HEK293 (cell line): ENCODE results near the gene CCSER1.

ENCODE experiments used
- CTCF ChIA-PET: fragments of 350-600 bp; formaldehyde crosslinking; extraction: SDS; loops from one replicate; lab custom pipeline; 2021; ENCODE audit warnings: antibody characterized with exemption; lab: Yijun Ruan, JAX
- POLR2A ChIA-PET: fragments of 300-600 bp; formaldehyde crosslinking; extraction: SDS; loops from one replicate; lab custom pipeline; 2020; ENCODE audit warnings: antibody characterized with exemption, inconsistent platforms; lab: Yijun Ruan, JAX
- H3K27ac ChIP-seq: fragments of 200-500 bp; sonication (Bioruptor generic); 2 replicates; pipeline ENCODE4 v1.5.1; 2014; ENCODE audit warnings: low read depth, low read length, control low read depth, inconsistent platforms; ENCODE audit errors: extremely low read depth
- H3K36me3 ChIP-seq, 2 experiments: fragments of 200-500 bp in 1 of 2; sonication (Bioruptor generic) in 1 of 2; 1 replicate in 1 of 2; 2 replicates in 1 of 2; pipeline ENCODE4 v1.5.1; 2014 to 2017; ENCODE audit warnings: inconsistent platforms in 2 of 2, low read length in 2 of 2; ENCODE audit not compliant: control insufficient read depth in 2 of 2, insufficient read depth in 1 of 2
- H3K4me1 ChIP-seq: fragments of 200-500 bp; sonication (Bioruptor generic); 2 replicates; pipeline ENCODE4 v1.5.1; 2014; ENCODE audit warnings: mild to moderate bottlenecking, low read length, inconsistent platforms; ENCODE audit not compliant: control insufficient read depth, insufficient read depth
- H3K4me3 ChIP-seq: 2 replicates; pipeline ENCODE4 v1.5.1; 2011; ENCODE audit warnings: low read depth, mild to moderate bottlenecking, control low read depth, low read length, moderate library complexity
- H3K9me3 ChIP-seq: fragments of 200-500 bp; sonication (Bioruptor generic); 2 replicates; pipeline ENCODE4 v1.5.1; 2014; ENCODE audit warnings: low read depth, low read length, inconsistent platforms; ENCODE audit not compliant: control insufficient read depth, insufficient read depth
- FEZF1 ChIP-seq: fragments of 450-650 bp; formaldehyde crosslinking; IDR thresholded peaks from 2 replicates; pipeline ENCODE4 v1.5.1; 2016; ENCODE audit warnings: missing biosample characterization, missing genetic modification characterization
- GLIS2 ChIP-seq: fragments of 450-650 bp; formaldehyde crosslinking; IDR thresholded peaks from 2 replicates; pipeline ENCODE4 v1.5.1; 2016; ENCODE audit warnings: missing biosample characterization, missing genetic modification characterization
- ZBTB1 ChIP-seq: fragments of 450-650 bp; formaldehyde crosslinking; IDR thresholded peaks from 2 replicates; pipeline ENCODE4 v1.5.1; 2016; ENCODE audit warnings: missing biosample characterization, missing genetic modification characterization
- ZNF202 ChIP-seq: fragments of 450-650 bp; formaldehyde crosslinking; IDR thresholded peaks from 2 replicates; pipeline ENCODE4 v1.5.1; 2016; ENCODE audit warnings: missing biosample characterization, missing genetic modification characterization, borderline replicate concordance
- ZNF426 ChIP-seq: fragments of 450-650 bp; formaldehyde crosslinking; IDR thresholded peaks from 2 replicates; pipeline ENCODE4 v1.5.1; 2017; ENCODE audit warnings: missing biosample characterization, missing genetic modification characterization, mild to moderate bottlenecking, inconsistent platforms, moderate library complexity
- ZNF501 ChIP-seq: fragments of 450-650 bp; formaldehyde crosslinking; IDR thresholded peaks from 2 replicates; pipeline ENCODE4 v1.5.1; 2016; ENCODE audit warnings: missing biosample characterization, missing genetic modification characterization
- ZNF777 ChIP-seq: fragments of 450-650 bp; formaldehyde crosslinking; IDR thresholded peaks from 2 replicates; pipeline ENCODE4 v1.5.1; 2017; ENCODE audit warnings: missing biosample characterization, missing genetic modification characterization, borderline replicate concordance
- TF ChIP-seq, protein P1 (sequence below): fragments of 450-650 bp; formaldehyde crosslinking; conservative IDR thresholded peaks from 2 replicates; pipeline ENCODE4 v1.5.1; 2016; ENCODE audit warnings: low read depth, missing biosample characterization, missing genetic modification characterization
- TF ChIP-seq, protein P2 (sequence below): fragments of 450-650 bp; formaldehyde crosslinking; IDR thresholded peaks from 2 replicates; pipeline ENCODE4 v1.5.1; 2016; ENCODE audit warnings: missing biosample characterization, missing genetic modification characterization
- TF ChIP-seq, protein P3 (sequence below): fragments of 450-650 bp; formaldehyde crosslinking; IDR thresholded peaks from 2 replicates; pipeline ENCODE4 v1.5.1; 2016; ENCODE audit warnings: missing biosample characterization, missing genetic modification characterization, borderline replicate concordance
- TF ChIP-seq, protein P4 (sequence below): fragments of 450-650 bp; formaldehyde crosslinking; IDR thresholded peaks from 2 replicates; pipeline ENCODE4 v1.5.1; 2016; ENCODE audit warnings: missing biosample characterization, missing genetic modification characterization
- TF ChIP-seq, protein P5 (sequence below): fragments of 450-650 bp; IDR thresholded peaks from 2 replicates; pipeline ENCODE4 v1.5.1; 2018; ENCODE audit warnings: missing biosample characterization, missing genetic modification characterization
- TF ChIP-seq, protein P6 (sequence below): fragments of 450-650 bp; formaldehyde crosslinking; IDR thresholded peaks from 2 replicates; pipeline ENCODE4 v1.5.1; 2016; ENCODE audit warnings: missing biosample characterization, missing genetic modification characterization, low read depth
- TF ChIP-seq, protein P7 (sequence below): fragments of 450-650 bp; IDR thresholded peaks from 2 replicates; pipeline ENCODE4 v1.5.1; 2018; ENCODE audit warnings: missing biosample characterization, mild to moderate bottlenecking, missing genetic modification characterization
- TF ChIP-seq, protein P8 (sequence below): fragments of 450-650 bp; formaldehyde crosslinking; IDR thresholded peaks from 2 replicates; pipeline ENCODE4 v1.5.1; 2016; ENCODE audit warnings: missing biosample characterization, missing genetic modification characterization

CCSER1 gene

DNA sequence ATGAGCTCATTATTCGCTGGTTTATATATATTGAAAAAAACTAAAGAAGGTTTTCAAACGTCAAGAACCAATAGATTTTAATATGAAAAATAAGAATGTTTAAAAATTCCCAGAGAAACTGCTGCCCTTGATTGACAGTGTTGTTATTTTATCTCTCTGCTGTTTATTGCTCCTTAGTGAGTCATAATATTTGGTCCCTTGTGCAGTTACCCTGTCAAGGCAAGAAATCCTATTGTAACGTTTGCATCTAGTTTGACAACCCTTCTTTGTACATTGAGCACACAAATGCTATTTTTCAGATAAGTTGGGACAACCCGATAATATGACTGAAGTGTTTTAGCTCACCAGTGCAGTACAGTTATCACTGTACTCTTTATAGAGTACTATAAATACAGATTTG lies 349.4 kb downstream of the CCSER1 start:
- CTCF ChIA-PET = no interaction called here
- no peak overlapping the region for H3K27ac ChIP-seq
- H3K4me1 ChIP-seq = no peaks in the 10 kb centered on the region
- no peak overlapping the region for H3K4me3 ChIP-seq
- POLR2A ChIA-PET = no interaction called here
- no peaks in the 10 kb centered on the region for H3K9me3 ChIP-seq
- TF ChIP-seq ZNF426 (tag by site-specific recombination) = no peak
- TF ChIP-seq, protein P1, sequence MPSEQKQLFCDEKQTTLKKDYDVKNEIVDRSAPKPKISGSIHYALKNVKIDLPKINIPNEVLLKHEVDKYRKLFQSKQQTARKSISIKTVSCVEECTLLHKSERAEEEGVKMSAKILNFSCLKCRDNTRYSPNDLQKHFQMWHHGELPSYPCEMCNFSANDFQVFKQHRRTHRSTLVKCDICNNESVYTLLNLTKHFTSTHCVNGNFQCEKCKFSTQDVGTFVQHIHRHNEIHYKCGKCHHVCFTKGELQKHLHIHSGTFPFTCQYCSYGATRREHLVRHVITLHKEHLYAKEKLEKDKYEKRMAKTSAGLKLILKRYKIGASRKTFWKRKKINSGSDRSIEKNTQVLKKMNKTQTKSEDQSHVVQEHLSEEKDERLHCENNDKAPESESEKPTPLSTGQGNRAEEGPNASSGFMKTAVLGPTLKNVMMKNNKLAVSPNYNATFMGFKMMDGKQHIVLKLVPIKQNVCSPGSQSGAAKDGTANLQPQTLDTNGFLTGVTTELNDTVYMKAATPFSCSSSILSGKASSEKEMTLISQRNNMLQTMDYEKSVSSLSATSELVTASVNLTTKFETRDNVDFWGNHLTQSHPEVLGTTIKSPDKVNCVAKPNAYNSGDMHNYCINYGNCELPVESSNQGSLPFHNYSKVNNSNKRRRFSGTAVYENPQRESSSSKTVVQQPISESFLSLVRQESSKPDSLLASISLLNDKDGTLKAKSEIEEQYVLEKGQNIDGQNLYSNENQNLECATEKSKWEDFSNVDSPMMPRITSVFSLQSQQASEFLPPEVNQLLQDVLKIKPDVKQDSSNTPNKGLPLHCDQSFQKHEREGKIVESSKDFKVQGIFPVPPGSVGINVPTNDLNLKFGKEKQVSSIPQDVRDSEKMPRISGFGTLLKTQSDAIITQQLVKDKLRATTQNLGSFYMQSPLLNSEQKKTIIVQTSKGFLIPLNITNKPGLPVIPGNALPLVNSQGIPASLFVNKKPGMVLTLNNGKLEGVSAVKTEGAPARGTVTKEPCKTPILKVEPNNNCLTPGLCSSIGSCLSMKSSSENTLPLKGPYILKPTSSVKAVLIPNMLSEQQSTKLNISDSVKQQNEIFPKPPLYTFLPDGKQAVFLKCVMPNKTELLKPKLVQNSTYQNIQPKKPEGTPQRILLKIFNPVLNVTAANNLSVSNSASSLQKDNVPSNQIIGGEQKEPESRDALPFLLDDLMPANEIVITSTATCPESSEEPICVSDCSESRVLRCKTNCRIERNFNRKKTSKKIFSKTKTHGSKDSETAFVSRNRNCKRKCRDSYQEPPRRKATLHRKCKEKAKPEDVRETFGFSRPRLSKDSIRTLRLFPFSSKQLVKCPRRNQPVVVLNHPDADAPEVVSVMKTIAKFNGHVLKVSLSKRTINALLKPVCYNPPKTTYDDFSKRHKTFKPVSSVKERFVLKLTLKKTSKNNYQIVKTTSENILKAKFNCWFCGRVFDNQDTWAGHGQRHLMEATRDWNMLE (tag by site-specific recombination) = no peak
- TF ChIP-seq FEZF1 = no peak
- TF ChIP-seq ZNF501 (tag by site-specific recombination) = no peak
- TF ChIP-seq, protein P2, sequence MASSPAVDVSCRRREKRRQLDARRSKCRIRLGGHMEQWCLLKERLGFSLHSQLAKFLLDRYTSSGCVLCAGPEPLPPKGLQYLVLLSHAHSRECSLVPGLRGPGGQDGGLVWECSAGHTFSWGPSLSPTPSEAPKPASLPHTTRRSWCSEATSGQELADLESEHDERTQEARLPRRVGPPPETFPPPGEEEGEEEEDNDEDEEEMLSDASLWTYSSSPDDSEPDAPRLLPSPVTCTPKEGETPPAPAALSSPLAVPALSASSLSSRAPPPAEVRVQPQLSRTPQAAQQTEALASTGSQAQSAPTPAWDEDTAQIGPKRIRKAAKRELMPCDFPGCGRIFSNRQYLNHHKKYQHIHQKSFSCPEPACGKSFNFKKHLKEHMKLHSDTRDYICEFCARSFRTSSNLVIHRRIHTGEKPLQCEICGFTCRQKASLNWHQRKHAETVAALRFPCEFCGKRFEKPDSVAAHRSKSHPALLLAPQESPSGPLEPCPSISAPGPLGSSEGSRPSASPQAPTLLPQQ (tag by site-specific recombination) = no peak
- TF ChIP-seq GLIS2 (tag by site-specific recombination) = no peak
- TF ChIP-seq, protein P3, sequence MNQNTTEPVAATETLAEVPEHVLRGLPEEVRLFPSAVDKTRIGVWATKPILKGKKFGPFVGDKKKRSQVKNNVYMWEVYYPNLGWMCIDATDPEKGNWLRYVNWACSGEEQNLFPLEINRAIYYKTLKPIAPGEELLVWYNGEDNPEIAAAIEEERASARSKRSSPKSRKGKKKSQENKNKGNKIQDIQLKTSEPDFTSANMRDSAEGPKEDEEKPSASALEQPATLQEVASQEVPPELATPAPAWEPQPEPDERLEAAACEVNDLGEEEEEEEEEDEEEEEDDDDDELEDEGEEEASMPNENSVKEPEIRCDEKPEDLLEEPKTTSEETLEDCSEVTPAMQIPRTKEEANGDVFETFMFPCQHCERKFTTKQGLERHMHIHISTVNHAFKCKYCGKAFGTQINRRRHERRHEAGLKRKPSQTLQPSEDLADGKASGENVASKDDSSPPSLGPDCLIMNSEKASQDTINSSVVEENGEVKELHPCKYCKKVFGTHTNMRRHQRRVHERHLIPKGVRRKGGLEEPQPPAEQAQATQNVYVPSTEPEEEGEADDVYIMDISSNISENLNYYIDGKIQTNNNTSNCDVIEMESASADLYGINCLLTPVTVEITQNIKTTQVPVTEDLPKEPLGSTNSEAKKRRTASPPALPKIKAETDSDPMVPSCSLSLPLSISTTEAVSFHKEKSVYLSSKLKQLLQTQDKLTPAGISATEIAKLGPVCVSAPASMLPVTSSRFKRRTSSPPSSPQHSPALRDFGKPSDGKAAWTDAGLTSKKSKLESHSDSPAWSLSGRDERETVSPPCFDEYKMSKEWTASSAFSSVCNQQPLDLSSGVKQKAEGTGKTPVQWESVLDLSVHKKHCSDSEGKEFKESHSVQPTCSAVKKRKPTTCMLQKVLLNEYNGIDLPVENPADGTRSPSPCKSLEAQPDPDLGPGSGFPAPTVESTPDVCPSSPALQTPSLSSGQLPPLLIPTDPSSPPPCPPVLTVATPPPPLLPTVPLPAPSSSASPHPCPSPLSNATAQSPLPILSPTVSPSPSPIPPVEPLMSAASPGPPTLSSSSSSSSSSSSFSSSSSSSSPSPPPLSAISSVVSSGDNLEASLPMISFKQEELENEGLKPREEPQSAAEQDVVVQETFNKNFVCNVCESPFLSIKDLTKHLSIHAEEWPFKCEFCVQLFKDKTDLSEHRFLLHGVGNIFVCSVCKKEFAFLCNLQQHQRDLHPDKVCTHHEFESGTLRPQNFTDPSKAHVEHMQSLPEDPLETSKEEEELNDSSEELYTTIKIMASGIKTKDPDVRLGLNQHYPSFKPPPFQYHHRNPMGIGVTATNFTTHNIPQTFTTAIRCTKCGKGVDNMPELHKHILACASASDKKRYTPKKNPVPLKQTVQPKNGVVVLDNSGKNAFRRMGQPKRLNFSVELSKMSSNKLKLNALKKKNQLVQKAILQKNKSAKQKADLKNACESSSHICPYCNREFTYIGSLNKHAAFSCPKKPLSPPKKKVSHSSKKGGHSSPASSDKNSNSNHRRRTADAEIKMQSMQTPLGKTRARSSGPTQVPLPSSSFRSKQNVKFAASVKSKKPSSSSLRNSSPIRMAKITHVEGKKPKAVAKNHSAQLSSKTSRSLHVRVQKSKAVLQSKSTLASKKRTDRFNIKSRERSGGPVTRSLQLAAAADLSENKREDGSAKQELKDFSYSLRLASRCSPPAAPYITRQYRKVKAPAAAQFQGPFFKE (tag by site-specific recombination) = no peak
- TF ChIP-seq, protein P4, sequence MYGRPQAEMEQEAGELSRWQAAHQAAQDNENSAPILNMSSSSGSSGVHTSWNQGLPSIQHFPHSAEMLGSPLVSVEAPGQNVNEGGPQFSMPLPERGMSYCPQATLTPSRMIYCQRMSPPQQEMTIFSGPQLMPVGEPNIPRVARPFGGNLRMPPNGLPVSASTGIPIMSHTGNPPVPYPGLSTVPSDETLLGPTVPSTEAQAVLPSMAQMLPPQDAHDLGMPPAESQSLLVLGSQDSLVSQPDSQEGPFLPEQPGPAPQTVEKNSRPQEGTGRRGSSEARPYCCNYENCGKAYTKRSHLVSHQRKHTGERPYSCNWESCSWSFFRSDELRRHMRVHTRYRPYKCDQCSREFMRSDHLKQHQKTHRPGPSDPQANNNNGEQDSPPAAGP = no peak
- no peak for TF ChIP-seq ZNF202 (tag by site-specific recombination)
- no peak for TF ChIP-seq ZNF777 (tag by site-specific recombination)
- TF ChIP-seq, protein P5, sequence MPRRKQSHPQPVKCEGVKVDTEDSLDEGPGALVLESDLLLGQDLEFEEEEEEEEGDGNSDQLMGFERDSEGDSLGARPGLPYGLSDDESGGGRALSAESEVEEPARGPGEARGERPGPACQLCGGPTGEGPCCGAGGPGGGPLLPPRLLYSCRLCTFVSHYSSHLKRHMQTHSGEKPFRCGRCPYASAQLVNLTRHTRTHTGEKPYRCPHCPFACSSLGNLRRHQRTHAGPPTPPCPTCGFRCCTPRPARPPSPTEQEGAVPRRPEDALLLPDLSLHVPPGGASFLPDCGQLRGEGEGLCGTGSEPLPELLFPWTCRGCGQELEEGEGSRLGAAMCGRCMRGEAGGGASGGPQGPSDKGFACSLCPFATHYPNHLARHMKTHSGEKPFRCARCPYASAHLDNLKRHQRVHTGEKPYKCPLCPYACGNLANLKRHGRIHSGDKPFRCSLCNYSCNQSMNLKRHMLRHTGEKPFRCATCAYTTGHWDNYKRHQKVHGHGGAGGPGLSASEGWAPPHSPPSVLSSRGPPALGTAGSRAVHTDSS (tag by site-specific recombination) = no peak
- TF ChIP-seq, protein P6, sequence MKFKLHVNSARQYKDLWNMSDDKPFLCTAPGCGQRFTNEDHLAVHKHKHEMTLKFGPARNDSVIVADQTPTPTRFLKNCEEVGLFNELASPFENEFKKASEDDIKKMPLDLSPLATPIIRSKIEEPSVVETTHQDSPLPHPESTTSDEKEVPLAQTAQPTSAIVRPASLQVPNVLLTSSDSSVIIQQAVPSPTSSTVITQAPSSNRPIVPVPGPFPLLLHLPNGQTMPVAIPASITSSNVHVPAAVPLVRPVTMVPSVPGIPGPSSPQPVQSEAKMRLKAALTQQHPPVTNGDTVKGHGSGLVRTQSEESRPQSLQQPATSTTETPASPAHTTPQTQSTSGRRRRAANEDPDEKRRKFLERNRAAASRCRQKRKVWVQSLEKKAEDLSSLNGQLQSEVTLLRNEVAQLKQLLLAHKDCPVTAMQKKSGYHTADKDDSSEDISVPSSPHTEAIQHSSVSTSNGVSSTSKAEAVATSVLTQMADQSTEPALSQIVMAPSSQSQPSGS (tag by site-specific recombination) = no peak
- TF ChIP-seq, protein P7, sequence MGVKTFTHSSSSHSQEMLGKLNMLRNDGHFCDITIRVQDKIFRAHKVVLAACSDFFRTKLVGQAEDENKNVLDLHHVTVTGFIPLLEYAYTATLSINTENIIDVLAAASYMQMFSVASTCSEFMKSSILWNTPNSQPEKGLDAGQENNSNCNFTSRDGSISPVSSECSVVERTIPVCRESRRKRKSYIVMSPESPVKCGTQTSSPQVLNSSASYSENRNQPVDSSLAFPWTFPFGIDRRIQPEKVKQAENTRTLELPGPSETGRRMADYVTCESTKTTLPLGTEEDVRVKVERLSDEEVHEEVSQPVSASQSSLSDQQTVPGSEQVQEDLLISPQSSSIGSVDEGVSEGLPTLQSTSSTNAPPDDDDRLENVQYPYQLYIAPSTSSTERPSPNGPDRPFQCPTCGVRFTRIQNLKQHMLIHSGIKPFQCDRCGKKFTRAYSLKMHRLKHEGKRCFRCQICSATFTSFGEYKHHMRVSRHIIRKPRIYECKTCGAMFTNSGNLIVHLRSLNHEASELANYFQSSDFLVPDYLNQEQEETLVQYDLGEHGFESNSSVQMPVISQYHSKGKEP (tag by site-specific recombination) = no peak
- no peak for TF ChIP-seq ZBTB1
- TF ChIP-seq, protein P8, sequence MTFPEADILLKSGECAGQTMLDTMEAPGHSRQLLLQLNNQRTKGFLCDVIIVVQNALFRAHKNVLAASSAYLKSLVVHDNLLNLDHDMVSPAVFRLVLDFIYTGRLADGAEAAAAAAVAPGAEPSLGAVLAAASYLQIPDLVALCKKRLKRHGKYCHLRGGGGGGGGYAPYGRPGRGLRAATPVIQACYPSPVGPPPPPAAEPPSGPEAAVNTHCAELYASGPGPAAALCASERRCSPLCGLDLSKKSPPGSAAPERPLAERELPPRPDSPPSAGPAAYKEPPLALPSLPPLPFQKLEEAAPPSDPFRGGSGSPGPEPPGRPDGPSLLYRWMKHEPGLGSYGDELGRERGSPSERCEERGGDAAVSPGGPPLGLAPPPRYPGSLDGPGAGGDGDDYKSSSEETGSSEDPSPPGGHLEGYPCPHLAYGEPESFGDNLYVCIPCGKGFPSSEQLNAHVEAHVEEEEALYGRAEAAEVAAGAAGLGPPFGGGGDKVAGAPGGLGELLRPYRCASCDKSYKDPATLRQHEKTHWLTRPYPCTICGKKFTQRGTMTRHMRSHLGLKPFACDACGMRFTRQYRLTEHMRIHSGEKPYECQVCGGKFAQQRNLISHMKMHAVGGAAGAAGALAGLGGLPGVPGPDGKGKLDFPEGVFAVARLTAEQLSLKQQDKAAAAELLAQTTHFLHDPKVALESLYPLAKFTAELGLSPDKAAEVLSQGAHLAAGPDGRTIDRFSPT (tag by site-specific recombination) = no peak
- H3K36me3 ChIP-seq = no peaks in the 10 kb centered on the region
